Upper lobe of left lung (tissue), 4 donors: Measurements from ENCODE around the gene OPN1SW.

ENCODE experiments used
- CTCF ChIP-seq, 6 experiments: fragments of 450-650 bp in 4 of 6; fragments of 200-600 bp in 2 of 6; sonication (generic) in 2 of 6; IDR thresholded peaks; one replicate each; pipeline ENCODE4 v1.5.1; 2016 to 2019; ENCODE audit warnings: antibody characterized with exemption in 6 of 6
- POLR2A ChIP-seq, 4 donors: fragments of 450-650 bp; IDR thresholded peaks; one replicate each; pipeline ENCODE4 v1.5.1; 2016 to 2017; ENCODE audit warnings: antibody characterized with exemption in 4 of 4, mild to moderate bottlenecking in 2 of 4

- TF ChIP-seq CTCF (IDR thresholded peaks at IDR 0.05) = no peak
- TF ChIP-seq POLR2A (IDR thresholded peaks at IDR 0.05) = no peak
Measured at GRCh38 chr7:128814499-128814898, 38.9 kb upstream of the OPN1SW start.
